NCI-H2107 treated with DMSO at 0.1 percent for 48 hours (cell line): ENCODE data around the gene CCND1.

Source experiments
- DNase-seq: peaks from one replicate; lab custom pipeline; 2025; ENCODE audit not compliant: unreplicated experiment; lab: John Stamatoyannopoulos, UW

CCND1 gene

DNA sequence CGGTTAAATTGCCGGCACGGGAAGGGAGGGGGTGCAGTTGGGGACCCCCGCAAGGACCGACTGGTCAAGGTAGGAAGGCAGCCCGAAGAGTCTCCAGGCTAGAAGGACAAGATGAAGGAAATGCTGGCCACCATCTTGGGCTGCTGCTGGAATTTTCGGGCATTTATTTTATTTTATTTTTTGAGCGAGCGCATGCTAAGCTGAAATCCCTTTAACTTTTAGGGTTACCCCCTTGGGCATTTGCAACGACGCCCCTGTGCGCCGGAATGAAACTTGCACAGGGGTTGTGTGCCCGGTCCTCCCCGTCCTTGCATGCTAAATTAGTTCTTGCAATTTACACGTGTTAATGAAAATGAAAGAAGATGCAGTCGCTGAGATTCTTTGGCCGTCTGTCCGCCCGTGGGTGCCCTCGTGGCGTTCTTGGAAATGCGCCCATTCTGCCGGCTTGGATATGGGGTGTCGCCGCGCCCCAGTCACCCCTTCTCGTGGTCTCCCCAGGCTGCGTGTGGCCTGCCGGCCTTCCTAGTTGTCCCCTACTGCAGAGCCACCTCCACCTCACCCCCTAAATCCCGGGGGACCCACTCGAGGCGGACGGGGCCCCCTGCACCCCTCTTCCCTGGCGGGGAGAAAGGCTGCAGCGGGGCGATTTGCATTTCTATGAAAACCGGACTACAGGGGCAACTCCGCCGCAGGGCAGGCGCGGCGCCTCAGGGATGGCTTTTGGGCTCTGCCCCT is 529 bp upstream of the CCND1 start:
- DNase-seq = no peak

DNA sequence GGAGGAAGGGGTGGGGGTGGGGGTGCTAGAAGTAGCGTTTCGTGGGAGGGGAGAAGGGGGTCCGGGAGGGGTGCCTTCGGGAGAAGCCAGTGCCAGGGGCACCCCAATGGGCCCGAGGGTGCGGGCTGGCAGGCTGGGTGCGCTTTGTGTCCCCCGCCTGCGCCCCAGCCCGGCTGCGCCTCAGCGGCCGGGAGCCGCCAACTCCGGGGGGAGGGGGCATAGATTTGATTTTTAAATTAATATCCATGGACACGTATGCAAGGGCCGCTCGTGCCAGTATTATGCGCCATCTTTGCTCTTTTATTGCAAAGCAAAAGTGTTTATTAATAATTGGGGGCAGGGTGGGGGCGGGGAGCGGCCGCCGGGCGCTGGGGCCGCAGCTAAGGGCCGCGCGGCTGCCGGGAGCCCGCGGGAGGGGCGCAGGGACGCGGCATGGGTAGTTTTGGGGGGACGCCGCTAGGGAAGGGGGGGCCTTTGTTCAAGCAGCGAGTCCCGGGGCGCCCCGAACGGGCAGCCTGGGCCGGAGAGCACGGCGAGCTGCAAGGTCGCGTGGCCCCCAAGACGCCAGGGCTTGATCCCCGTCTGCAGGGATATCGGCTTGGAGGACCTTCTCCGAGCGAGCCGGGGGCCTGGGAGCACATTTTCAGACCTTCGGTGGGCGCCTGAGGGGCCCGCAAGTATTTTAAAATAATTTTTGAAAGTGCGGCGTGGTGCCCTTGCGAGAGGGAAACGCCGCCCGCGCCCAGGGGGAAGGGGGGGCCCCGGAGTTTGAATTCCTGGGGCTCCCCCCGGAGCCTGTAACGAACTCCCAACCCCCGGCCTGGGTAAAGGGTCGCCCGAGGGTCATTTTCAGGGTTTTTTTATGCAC is 959 bp downstream of the CCND1 start:
- no peak for DNase-seq

DNA sequence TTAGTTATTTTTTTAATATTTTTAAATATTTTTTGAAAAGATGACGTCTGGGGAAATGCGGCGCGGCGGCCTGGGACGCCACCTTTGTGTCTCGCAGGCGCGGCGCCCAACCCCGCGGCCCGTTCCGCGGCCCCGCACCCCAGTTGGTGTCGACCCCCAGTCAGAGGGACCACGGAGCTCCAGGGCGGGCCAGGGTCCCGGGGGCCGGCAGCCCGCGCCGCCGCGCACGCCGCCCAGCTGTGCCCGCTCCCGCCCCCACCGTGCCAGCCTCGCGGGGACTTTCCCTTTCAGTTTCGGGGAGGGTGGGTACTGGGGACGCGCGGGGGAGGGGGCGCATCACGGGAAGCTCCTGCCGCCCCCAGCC is 1.6 kb downstream of the CCND1 start:
- no peak for DNase-seq

DNA sequence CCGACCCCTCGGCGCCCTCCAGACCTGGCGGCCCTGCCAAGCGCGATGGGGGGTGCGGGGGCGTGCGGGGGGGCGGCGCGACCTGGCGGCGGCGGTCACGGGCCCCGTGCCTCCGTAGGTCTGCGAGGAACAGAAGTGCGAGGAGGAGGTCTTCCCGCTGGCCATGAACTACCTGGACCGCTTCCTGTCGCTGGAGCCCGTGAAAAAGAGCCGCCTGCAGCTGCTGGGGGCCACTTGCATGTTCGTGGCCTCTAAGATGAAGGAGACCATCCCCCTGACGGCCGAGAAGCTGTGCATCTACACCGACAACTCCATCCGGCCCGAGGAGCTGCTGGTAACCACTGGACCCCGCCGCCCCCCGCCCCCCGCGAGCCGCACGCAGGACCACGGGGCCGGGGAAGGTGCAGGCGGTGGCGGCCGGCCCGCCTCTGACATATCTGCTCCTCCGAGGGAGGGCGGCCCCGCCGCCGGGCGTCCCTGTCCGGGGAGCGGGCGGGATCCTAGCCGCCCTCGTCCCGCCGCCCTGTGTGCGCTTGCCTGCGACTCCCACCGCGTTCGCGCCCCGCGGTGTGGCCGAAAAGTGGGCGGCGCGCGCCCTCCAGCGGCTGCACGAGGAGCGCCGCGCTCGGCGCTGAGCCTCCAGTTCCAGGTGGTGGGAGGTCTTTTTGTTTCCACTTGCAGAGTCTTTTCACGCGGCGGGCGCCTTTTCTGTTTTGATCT is 2.1 kb downstream of the CCND1 start:
- no peak for DNase-seq

DNA sequence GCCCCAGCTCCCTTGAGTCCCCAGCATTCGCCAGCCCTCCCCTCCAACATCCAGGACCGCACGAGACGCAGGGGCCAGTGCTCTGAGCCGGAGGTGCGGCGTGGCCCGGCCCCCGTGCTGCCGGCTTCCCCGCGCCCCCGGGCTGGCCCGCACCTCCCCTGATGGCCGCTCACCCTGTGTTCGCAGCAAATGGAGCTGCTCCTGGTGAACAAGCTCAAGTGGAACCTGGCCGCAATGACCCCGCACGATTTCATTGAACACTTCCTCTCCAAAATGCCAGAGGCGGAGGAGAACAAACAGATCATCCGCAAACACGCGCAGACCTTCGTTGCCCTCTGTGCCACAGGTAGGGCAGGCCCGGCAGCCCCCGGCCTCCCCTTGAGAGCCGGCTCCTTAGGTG is 2.7 kb downstream of the CCND1 start:
- DNase-seq = no peak

DNA sequence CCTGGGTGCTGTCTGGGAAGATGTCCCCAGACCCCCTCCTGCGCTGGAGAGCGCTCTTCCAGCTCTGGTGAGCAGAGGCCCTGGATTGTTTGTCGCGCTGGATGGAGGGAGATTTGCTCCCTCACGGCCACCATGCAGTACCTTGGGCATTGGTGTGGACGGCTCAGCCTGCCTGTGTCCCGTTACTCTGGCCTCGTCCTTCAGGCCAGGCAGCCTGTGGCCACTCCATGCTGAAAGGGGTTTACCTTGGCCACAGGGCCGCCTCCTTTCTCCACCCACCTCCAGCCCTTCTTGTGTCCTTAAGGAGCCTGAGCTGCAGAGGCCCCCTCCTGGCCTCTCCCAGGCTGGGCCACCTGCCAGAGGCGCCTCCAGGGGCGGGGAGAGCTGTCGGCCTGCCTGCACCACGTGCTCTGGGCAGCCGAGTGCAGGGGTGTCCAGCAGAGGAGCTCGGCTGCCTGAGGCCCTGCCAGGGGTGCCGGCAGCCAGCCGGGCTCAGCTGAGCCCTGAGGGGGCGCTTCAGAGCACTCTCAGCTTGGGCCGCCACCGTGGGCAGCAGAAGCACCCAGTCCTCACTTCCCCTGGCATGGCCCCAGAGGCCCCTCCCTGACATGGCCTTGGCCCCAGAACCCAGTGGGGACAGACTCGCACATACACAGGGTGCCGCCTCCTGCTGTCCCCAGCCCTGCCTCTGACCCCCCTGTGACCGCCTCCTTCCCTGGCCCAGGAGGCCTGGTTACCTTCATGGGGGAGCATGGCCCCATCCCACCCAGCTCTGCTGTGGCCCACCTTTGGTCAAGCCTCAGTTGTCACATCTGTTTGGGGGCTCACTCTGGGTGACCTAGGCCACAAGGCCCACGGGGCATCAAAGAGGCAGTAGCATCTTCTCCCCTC is 3.4 kb downstream of the CCND1 start:
- DNase-seq = no peak

DNA sequence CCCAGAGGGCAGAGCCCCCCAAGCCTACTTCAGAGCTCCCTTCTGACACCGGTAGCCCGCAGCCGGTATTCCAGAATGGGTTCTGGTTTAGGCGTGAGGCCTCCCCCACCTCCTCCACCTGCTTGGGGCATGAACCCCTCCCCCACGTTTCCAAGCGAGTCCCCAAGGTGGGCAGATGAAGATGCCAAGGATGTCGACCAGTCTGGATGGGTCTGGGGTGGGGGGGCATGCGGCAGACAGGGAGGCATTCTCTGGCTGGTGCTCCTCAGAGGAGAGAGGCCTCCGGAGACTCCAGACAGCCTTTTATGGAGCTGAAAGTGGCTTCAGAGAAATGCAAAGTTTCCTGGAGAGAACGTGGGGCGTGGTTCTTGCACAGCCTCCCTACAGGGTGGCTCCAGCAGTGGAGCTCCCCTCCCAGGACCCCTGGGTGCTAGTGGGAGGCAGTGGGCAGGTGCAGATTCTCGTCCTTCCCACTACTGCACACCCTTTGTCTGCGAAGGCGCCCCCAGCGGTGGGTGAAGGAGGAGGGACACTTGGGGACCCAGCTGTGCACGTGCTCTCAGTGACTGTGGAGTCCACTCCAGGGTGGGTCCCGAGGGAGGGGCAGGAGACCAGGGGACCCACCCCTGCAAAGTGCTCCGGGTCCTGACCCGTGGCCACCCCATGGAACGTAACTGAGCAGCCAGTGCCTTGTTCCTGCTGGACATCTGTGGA is 4.2 kb downstream of the CCND1 start:
- no peak for DNase-seq

DNA sequence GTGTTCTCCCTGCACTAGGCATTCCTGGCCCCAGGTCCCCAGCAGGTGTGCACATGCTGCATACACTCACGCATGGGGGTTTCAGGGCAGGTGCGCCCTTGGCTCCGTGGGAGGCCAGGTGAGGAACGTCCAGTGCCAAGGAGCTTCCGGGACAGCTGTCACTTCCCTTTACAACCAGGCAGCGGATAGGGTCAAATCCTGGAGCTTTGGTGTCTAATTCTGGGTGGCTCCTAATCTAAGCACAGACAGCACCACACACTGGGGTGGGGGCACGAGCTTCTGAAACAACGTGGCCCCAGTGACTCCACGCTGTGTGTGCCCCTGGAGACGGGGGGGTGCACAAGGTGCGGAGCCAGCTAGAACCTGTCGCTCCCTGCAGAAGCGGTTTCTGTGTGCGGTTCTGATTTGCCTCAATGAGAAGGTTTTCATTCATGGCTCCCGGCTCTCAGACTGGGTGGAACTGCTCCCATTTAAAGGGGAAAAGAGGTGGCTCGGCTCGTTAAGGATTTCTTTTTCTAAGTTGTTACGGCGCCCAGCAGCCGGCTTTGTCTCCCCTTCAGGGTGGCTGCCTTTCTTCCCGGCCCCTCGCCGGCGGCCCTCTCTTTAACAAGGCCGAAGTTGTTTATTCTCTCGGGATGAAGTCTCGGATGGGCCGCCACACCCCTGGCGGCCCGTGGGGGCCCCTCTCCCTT is 5.0 kb downstream of the CCND1 start:
- DNase-seq = peak; percentile 9

DNA sequence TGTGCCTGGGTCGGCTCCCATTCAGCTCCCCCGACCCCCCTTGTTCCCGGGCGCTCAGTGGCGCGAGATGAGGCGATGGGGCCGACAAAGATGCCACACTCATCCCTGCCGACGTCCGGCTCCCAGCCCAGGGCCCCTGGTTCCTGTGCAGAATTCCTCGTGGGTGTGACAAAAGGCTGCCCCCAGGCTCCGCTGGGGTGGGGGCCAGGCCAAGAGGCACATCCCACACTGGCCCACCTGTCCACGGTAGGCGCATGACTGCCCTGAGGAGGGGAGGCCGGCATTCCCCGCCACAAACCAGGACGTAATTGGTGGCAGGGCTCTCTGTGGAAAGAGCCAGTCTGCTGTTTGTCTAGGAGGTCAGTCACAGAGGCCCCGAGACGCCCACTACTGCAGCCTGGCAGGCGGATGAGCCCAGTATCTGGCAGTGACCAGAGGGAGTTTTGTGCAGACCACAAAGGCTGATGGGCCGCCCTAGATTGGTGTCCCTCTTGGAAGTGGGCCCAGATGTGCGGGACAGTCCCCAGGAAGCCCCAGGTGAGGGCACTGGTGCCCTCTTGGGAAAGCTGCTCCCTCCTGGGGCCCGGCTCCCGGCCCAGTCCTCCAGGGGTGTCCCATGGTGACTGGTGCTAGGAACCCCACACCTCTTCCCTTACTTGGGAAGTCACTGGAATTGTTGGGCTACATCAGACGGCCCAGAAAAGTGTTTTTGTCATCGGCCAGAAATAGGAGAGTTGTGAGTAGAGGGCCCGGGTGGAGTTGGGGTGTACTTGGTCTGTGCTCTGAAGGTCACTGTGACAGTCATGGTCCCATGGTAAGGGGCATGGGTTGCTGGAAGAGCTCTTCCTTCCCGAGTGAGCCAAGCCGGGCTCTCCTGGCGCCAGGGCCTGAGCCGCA is 5.8 kb downstream of the CCND1 start:
- no peak for DNase-seq

DNA sequence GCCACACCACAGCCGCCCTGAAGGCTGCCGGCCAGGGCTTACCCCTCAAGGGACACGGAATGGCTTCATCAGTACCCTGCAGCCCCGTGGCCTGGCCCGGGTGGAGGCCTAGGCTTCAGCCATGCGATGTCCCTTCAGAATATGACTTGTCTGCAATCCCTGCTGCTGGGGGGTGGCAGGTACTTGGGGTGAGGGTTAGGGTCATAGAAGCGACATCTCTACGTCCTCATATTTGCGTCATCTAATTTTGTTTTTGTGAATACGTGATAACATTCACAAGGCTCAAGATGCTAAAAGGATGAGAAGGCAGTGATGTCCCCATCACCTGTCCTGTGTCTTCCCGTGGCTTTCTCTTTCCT is 6.4 kb downstream of the CCND1 start:
- DNase-seq = no peak

DNA sequence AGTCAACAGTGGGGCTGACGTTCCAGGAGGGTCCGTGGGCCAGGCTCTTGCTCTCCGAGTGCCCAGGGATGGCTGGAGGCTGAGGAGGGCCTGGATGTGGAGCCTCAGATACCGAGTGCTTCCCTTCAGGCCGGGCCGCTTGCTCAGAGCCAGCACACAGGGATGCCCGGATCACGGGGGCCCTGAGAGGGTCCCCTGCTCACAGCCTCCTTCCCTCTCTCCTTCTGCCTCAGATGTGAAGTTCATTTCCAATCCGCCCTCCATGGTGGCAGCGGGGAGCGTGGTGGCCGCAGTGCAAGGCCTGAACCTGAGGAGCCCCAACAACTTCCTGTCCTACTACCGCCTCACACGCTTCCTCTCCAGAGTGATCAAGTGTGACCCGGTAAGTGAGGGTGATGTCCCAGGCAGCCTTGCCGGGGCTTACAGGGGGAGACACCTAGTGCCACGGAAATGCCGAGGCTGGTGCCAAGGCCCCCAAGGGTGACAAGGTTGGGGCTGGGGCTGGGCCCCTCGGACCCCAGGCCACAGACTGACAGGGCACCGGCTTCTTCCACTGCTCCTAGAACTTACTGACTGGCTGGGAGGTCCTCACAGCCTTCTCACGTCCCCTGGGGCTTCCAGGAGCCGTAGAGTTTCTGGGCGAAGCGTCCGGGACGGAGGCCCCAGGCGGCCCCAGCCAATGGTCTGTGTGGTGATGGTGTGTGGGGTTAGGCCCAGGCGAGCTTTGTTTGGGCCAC is 7.0 kb downstream of the CCND1 start:
- no peak for DNase-seq

DNA sequence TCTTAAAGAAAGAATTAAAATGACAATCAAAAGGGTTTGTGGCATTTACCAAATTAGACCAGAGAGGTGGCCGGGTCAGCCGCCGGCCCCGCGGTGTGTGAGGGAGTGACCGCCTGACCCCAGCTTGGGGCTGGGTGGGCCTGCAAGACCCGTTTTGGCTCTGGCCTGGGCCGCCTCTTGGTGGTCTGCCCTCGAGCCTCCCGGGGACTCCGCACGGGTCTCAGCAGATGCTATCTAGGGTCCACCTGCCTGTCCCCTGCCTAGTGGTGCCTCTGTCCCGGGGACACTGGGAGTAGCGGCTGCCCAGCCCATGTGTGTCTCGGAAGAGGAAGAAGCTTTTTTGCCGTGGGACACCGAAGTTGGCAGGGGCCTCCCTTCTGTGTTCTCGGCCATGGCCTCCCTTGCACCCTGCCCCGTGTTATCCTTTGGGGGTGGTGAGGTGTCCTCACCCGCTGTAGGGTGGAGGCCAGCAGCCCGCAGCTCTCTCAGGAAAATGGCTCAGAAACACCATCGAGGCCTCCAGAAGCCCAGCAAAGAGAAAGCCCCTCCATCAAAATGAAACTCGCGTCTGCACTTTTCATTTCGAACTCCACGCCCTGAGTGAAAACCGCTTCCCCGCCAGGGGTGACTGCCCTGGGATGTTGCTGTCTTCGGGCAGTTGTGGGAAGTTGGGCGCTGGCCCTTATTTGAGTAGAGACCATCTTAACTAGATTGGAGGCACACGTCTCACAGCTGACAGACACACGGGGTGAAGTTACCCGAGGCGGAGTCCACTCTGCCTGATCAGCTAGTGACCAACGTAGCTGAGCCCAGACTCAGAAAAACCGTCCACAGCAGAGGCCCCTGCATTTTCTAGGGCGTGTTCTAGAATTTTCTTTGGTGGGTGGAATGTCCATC is 8.0 kb downstream of the CCND1 start:
- DNase-seq = no peak

DNA sequence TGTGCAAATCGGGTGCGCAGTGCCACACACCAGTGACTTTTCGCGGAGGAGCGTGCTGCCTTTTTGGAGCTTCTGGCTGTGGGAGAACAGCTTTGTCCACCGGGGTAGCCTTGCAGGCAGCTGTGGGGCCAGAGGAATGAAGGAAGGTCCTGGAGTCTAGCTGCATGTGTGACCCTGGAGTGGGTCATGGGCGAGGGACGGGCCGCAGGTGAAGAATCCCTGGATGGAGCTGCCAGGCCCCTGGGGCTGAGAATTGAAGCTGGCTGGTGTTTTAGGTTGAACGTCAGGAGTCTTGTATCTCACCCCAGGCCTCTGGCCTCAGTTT is 8.6 kb downstream of the CCND1 start:
- DNase-seq = no peak

DNA sequence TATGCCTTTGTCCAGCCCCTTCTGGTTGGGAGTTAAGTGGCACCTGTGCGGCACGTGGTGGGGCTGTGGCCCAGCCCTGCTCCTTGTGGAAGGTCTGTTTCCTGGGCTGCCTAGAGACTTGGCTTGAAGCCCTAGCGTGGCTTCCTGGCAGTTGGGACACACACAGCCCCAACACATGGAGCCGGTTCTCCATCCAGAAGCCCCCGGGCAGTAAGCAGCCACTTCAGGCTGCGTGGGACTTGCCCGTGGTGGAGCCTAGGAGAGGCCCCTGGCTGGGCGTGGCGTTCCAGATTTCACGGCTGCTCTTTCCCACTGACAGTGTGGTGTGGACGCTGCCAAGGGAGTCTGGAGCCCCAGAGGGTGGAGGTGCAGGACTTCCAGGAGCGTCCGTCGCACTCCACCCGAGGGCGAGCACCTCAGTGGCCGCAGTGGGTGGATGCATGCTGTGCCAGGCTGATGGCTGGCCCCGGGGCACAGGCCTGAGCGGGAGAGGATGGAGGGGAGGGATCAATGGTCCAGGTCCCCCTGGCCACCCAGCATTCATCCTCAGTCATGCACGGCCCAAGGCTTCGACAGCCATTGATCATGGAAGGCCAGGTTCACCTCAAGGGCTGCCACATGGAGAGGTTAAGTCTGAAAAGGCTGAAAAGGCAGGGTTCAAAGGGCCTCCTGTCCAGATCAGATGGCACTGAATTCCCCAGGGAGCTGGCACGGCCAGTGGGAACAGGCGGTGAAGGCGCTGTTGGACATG is 9.3 kb downstream of the CCND1 start:
- DNase-seq = no peak

DNA sequence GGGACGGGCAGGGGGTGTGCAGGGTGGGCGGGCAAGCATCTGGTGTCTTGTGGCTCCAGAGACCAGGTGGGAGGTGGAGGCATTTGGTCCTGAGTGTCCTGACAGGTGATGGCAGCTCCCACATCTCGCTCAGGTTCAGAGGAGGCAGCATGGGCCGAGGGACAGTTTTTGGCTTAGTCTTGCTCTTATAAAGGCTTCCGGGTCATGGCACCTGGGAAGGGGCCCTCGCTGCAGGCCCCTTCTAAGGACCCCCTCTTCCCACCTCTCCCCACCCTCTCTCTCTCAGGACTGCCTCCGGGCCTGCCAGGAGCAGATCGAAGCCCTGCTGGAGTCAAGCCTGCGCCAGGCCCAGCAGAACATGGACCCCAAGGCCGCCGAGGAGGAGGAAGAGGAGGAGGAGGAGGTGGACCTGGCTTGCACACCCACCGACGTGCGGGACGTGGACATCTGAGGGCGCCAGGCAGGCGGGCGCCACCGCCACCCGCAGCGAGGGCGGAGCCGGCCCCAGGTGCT is 9.9 kb downstream of the CCND1 start:
- DNase-seq = no peak
